Measurements from ENCODE around the gene RNF40. TPM values are rescaled to one million over a fixed set of nuclear protein-coding genes. Genes with fewer than 3 reads are reported as not detected.

The RNF40 gene
- total and polyA plus RNA-seq, 4 donors: 25.9 to 55.4 (median 34.1) TPM

DNA sequence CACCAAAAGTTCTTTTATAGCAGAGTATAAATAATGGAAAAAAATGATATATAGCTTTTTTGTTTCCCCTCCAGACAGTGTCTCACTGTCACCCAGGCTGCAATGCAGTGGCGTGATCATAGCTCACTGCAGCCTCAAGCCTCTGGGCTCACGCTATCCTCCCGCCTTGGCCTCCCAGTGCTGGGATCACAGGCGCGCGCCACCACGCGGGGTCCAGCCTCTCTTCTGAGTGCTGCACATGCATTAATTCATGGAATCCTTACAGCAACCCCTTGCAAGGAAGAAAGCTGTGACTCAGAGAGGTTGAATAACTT is 42.9 kb downstream of the RNF40 start (continued):
- TF ChIP-seq GABPA (IDR thresholded peaks at IDR 0.05 in 1 of 2, conservative IDR thresholded peaks at IDR 0.05 in 1 of 2) (no peak), YY1 (IDR thresholded peaks at IDR 0.05) (no peak), HNF4G (IDR thresholded peaks at IDR 0.05) (no peak)

GRCh38 chr16:30805370-30806169 is 43.4 kb downstream of the RNF40 start:
- H3K4me3 ChIP-seq (ENCODE audit: low read depth in 1 of 3, low read length in 3 of 3): peak overlapping the region; percentile 66 to 78 (median 74)
- peak overlapping the region; percentile 34 to 91 for H3K9ac ChIP-seq (ENCODE audit: low read depth in 1 of 2, low read length in 2 of 2)
- H3K9me3 ChIP-seq (ENCODE audit: control insufficient read depth in 4 of 4, low read length in 3 of 4): no peaks in the 10 kb centered on the region
- H3K27me3 ChIP-seq (ENCODE audit: control insufficient read depth in 4 of 4, insufficient read depth in 4 of 4, low read length in 3 of 4): no peaks in the 10 kb centered on the region
- DNase-seq (ENCODE audit: low spot score): peak; percentile 75
- TF ChIP-seq, protein P1, sequence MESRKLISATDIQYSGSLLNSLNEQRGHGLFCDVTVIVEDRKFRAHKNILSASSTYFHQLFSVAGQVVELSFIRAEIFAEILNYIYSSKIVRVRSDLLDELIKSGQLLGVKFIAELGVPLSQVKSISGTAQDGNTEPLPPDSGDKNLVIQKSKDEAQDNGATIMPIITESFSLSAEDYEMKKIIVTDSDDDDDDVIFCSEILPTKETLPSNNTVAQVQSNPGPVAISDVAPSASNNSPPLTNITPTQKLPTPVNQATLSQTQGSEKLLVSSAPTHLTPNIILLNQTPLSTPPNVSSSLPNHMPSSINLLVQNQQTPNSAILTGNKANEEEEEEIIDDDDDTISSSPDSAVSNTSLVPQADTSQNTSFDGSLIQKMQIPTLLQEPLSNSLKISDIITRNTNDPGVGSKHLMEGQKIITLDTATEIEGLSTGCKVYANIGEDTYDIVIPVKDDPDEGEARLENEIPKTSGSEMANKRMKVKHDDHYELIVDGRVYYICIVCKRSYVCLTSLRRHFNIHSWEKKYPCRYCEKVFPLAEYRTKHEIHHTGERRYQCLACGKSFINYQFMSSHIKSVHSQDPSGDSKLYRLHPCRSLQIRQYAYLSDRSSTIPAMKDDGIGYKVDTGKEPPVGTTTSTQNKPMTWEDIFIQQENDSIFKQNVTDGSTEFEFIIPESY (IDR thresholded peaks at IDR 0.05): no peak
- TF ChIP-seq RXRA (IDR thresholded peaks at IDR 0.05) (peak; percentile 55 to 65), HNF4G (IDR thresholded peaks at IDR 0.05) (no peak), NR2F2 (IDR thresholded peaks at IDR 0.05) (peak; percentile 74), HNF4A (conservative IDR thresholded peaks at IDR 0.05) (peak in 1 of 2 donors; percentile 29), GABPA (IDR thresholded peaks at IDR 0.05 in 1 of 2, conservative IDR thresholded peaks at IDR 0.05 in 1 of 2) (peak; percentile 74 to 92), SP1 (IDR thresholded peaks at IDR 0.05) (peak; percentile 64), TAF1 (conservative IDR thresholded peaks at IDR 0.05) (no peak), RAD21 (IDR thresholded peaks at IDR 0.05) (peak in 1 of 2 donors; percentile 58), YY1 (IDR thresholded peaks at IDR 0.05) (peak; percentile 82), MAX (IDR thresholded peaks at IDR 0.05) (peak; percentile 64), JUND (IDR thresholded peaks at IDR 0.05) (no peak), EGR1 (IDR thresholded peaks at IDR 0.05; ENCODE audit: low read depth in 2 of 2) (peak in 1 of 2 donors; percentile 36)
- TF ChIP-seq, protein P2, sequence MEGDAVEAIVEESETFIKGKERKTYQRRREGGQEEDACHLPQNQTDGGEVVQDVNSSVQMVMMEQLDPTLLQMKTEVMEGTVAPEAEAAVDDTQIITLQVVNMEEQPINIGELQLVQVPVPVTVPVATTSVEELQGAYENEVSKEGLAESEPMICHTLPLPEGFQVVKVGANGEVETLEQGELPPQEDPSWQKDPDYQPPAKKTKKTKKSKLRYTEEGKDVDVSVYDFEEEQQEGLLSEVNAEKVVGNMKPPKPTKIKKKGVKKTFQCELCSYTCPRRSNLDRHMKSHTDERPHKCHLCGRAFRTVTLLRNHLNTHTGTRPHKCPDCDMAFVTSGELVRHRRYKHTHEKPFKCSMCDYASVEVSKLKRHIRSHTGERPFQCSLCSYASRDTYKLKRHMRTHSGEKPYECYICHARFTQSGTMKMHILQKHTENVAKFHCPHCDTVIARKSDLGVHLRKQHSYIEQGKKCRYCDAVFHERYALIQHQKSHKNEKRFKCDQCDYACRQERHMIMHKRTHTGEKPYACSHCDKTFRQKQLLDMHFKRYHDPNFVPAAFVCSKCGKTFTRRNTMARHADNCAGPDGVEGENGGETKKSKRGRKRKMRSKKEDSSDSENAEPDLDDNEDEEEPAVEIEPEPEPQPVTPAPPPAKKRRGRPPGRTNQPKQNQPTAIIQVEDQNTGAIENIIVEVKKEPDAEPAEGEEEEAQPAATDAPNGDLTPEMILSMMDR (IDR thresholded peaks at IDR 0.05; ENCODE audit: low read depth, low read length, missing input control): no peak
- TF ChIP-seq, protein P3, sequence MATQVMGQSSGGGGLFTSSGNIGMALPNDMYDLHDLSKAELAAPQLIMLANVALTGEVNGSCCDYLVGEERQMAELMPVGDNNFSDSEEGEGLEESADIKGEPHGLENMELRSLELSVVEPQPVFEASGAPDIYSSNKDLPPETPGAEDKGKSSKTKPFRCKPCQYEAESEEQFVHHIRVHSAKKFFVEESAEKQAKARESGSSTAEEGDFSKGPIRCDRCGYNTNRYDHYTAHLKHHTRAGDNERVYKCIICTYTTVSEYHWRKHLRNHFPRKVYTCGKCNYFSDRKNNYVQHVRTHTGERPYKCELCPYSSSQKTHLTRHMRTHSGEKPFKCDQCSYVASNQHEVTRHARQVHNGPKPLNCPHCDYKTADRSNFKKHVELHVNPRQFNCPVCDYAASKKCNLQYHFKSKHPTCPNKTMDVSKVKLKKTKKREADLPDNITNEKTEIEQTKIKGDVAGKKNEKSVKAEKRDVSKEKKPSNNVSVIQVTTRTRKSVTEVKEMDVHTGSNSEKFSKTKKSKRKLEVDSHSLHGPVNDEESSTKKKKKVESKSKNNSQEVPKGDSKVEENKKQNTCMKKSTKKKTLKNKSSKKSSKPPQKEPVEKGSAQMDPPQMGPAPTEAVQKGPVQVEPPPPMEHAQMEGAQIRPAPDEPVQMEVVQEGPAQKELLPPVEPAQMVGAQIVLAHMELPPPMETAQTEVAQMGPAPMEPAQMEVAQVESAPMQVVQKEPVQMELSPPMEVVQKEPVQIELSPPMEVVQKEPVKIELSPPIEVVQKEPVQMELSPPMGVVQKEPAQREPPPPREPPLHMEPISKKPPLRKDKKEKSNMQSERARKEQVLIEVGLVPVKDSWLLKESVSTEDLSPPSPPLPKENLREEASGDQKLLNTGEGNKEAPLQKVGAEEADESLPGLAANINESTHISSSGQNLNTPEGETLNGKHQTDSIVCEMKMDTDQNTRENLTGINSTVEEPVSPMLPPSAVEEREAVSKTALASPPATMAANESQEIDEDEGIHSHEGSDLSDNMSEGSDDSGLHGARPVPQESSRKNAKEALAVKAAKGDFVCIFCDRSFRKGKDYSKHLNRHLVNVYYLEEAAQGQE (IDR thresholded peaks at IDR 0.05): peak; percentile 67
- TF ChIP-seq, protein P4, sequence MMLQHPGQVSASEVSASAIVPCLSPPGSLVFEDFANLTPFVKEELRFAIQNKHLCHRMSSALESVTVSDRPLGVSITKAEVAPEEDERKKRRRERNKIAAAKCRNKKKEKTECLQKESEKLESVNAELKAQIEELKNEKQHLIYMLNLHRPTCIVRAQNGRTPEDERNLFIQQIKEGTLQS (IDR thresholded peaks at IDR 0.05): no peak
- H3K36me3 ChIP-seq (ENCODE audit: control insufficient read depth in 4 of 4, insufficient read depth in 3 of 4, low read depth in 1 of 4, low read length in 3 of 4): no peaks in the 10 kb centered on the region
- H3K27ac ChIP-seq (ENCODE audit: low read depth in 1 of 2, low read length in 2 of 2): peak overlapping the region; percentile 68 to 84
- WGBS: 3% methylated on average over 62 of the region's 62 CpGs
- H3K4me1 ChIP-seq (ENCODE audit: control insufficient read depth in 4 of 4, insufficient read depth in 4 of 4, low read length in 3 of 4): peaks cover 5 to 13% (median 11%) of the 10 kb centered on the region in 4 donors
